GM21737 (cell line): ENCODE results near the gene AWAT1.
A peak's percentile ranks its signal among the peaks of the same experiment; 100 is the strongest.
"Not testable (repeated sequence)": the region's sequence is repeated elsewhere in the genome, so short reads cannot be mapped to it uniquely, and the experiment has no call there.

Source experiments
- ATAC-seq: cut with Tn5 transposase; IDR thresholded peaks from one replicate; pipeline ENCODE4 v1.9.1; 2021; ENCODE audit warnings: mild to moderate bottlenecking, moderate library complexity; ENCODE audit not compliant: unreplicated experiment

AWAT1 gene

GRCh38 chrX:70260104-70260503, 25.6 kb downstream of the AWAT1 start, which contains the start of gene P2RY4:
Gene P2RY4 (minus strand): TSS chrX:70260204. CDS start chrX:70259624, 580 bp downstream.
- no peak for ATAC-seq

GRCh38 chrX:70262952-70263567, 28.6 kb downstream of the AWAT1 start:
- ATAC-seq = no peak

GRCh38 chrX:70264784-70265183, 30.3 kb downstream of the AWAT1 start:
- no peak for ATAC-seq

GRCh38 chrX:70268034-70268433, 33.6 kb downstream of the AWAT1 start, which contains the start of gene ARR3:
Gene ARR3 (plus strand): TSS chrX:70268334. CDS start chrX:70269386, 1,052 bp downstream.
- no peak for ATAC-seq

GRCh38 chrX:70274029-70274428, 39.6 kb downstream of the AWAT1 start:
- not testable (repeated sequence) for ATAC-seq

GRCh38 chrX:70279081-70279480, 44.6 kb downstream of the AWAT1 start:
- no peak for ATAC-seq

- ATAC-seq = no peak
These were observed 46.1 kb downstream of the AWAT1 start for GRCh38 chrX:70280573-70280972.

GRCh38 chrX:70281951-70282350, 47.5 kb downstream of the AWAT1 start, which contains the start of gene RAB41:
Gene RAB41 (plus strand): TSS chrX:70282172. CDS start chrX:70282218, 46 bp downstream.
- no peak for ATAC-seq

GRCh38 chrX:70289168-70289792, 54.8 kb downstream of the AWAT1 start:
- ATAC-seq = peak; percentile 8
